Renal cortex interstitium (tissue), 11 donors: ENCODE measurements around the gene PDGFB. TPM values are rescaled to one million over a fixed set of nuclear protein-coding genes. Genes with fewer than 3 reads are reported as not detected.

Source experiments
- DNase-seq, 11 donors: peaks; one replicate each; pipeline ENCODE4 v3.0.0-alpha.2; 2013; ENCODE audit warnings: low read depth in 9 of 11, low spot score in 4 of 11; ENCODE audit errors: extremely low read depth in 1 of 11
- polyA plus RNA-seq, 3 donors: library from polyadenylated mRNA; unstranded; fragments of 120-200 nt; gene quantifications; one replicate each; pipeline ENCODE4 v1.2.1, GENCODE V29; 2013; ENCODE audit not compliant: insufficient read length in 3 of 3

PDGFB gene
- polyA plus RNA-seq, 3 donors: 11.3 to 15.9 (median 15.6) TPM

DNA sequence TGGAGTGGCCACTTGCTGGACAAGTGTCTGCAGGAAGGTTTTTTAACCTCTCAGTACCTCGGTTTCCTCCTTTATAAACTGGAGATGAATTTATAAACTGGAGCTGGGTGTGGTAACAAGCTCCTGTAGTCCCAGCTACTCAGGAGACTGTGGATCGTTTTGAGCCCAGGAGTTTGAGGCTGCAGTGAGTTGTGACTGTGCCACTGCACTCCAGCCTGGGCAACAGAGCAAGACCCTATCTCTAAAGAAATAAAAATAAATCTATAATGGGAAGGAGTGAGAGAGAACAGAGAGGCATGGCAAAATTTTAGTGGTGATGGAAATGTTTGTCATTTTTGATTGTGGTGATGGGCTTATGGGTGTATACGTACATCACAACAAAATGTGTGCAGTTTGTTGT is 1.4 kb upstream of the PDGFB start:
- DNase-seq: no peak

DNA sequence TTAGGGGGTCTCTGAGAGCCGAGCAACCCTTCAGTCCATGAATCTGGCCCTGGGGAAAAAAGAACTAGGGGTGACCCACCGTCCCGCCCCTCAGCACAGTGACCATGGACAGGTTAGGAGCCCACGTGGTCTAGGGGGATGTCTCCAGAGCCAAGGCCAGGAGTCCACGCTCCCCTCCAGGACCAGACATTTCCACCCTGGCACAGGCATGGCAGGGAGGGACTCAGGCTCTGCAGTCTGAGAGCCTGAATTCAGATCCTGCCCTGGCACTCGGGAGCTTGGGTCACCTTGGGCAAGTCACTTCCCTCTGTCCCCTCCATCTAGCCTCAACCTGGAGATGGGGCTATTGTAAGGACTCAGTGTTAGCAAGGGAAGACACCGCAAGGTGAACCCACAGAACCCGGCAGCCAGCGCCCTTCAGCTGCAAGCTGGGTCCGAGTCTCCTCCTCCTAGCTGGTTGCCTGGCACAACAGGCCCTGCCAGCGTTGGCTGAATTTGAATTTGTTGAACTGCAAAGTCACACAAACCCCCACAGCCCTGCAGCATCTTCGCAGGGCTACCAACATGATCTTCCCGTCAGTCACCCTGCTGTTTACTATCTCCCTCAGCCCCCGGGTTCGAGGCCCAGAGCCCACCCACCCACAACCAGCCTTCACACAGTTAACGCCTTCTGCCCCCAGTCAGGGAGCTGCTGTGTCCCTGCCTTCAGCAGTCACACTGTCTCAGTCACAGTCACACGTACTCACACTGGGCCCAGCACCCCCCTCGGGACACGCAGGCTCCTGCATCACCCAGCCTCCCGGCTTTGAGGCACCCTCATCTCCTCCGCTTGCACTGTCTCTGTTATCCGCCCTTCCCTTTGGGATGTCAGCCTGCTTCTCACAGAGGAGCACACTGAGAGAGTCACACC is 603 bp upstream of the PDGFB start:
- no peak for DNase-seq

- DNase-seq: no peak
Measured at GRCh38 chr22:39244136-39244495, 666 bp downstream of the PDGFB start.

- DNase-seq: no peak
Measured at GRCh38 chr22:39243439-39244135, 1.2 kb downstream of the PDGFB start.

GRCh38 chr22:39242595-39243438 is 2.0 kb downstream of the PDGFB start:
- no peak for DNase-seq

DNA sequence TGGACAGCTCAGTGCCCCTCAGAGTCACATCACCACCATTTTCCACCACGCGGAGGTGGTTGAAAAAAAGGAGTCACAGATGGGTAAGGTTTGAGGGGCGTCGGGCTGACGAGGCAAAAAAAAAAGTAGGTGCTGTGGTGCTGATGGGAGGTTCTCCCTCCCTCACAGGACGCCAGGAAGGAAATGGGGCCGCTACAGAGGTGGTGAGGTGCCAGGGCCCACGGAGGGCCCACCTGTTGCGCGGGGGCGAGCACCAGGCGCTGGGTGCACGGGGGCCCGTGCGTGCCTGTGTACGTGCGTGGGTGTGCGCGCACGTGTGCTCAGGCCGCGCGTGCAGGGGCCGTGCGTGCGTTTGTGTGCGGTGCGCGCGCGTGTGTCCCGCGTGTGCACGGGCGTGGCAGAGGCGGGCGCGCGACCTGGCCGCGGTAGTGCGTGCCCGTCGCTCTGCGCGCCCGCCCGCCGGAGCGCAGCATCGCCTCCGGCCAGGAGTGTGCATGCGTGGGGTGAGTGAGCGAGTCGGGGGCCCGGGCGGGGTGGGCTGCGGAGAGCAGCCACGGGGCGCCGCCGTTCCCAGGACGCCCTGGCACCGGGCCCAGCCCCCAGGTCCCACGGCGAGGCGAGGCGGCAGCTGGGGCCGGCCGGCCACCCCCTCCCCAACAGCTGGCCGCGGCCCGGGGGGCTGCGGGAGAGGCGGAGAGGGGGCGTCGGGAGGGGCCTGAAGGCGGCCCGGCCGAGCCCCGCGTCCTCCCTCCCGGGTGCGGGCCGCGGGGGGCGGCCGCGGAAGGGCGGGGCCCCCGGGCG is 2.8 kb downstream of the PDGFB start:
- DNase-seq: no peak

DNA sequence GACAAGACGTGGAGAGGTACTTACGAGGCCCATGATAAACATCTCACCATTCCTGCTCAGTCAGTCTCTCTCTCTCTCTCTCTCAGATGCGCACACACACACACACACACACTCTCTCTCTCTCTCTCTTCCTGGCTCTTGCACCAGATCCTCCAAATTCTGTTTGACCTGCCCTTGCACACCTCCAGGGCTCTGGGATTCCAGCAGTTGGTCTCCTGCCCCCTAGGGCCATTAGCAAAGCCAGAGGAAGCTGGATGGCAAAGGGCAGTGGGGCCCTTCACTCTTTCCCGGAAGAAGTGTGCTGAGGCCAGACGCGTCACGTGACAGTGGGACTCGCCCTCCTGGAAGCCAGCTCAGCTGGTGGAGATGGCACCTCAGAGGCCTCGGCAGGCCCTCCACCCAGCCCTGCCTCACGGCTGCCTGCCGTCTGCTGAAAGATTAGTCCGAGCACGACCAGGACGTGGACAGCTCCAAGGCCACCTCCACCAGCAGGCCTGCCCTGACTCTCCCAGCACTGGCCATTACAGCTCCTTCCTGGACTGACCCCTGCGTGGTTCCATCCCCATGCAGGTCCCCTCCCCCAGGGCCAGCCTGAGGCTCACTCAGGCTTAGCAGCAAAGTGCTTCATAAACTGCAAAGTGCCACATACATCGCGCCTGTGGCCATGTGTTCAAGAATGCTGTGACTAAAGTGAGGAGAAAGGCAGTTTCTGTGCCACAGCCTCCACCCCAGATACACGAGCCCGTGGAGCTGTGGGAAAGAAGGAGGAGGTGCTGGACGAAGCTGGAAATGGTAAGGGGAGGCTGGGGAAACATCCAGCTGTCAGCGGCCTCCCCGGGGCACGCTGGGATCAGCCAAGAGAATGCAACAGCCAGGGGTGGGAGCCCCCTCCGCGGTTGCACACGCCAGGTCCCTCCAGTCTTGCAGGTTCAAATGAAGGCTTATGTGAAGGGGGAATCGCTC is 3.7 kb downstream of the PDGFB start:
- DNase-seq: no peak

DNA sequence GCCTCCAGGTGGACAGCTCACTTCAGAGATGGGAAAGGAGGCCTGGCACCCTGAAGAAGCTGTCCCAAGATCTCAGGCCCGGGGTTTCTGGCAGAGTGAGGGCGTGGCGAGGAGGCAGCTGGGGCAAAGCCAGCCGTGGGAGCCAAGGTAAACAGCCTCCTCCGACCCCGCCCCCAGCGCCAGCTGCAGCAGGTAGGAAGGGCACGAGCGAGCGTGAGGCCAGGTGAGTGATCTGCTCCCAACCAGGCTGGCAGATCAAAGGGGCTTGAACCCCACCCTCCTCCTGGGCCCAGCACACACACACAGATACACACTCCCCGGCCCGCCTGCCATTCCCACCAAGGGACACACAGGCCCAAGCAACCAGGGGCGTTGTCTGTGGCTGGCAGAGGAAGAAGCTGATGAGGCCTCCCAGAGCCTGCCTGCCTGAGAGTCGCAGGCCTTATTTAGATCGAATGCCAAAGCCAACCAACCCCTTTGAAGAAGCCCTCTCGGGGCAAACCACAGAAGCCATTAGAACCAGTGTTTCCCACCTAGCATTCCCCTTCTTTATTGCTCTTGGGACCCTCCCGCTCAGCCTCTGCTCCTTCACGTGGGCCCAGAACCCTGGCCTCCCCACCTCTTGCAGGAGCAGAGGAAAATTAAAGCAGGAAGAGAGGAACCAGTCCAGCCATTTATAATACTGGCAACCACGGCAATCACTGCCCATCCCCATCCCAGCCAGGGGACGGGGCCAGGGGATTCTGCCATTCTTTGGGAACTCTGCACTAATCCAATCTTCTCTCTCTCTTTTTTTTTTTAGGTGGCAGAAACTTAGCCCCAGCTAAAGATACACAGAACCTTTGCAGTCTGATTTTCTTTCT is 5.0 kb downstream of the PDGFB start:
- DNase-seq: no peak

GRCh38 chr22:39238966-39239505 is 5.7 kb downstream of the PDGFB start:
- no peak for DNase-seq

DNA sequence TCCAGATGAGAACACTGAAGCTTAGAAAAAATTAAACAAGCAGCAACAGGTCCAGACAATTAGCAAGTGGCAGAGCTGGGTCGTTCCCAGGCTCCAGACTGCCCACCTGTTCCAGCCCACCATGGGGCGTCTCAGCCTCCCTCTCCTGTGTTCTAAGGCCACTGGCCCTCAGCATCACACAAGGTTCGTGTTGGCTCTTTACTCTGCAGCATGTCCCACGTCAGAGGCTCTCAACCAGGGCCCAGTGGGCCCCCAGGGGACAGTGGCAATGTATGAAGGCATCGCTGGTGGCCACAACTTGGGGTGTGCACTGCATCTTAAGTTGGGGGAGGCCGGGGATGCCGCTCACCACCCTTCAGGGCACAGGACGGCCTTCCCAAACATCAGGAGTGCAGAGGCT is 6.2 kb downstream of the PDGFB start:
- no peak for DNase-seq

GRCh38 chr22:39238101-39238466 is 6.7 kb downstream of the PDGFB start:
- no peak for DNase-seq

DNA sequence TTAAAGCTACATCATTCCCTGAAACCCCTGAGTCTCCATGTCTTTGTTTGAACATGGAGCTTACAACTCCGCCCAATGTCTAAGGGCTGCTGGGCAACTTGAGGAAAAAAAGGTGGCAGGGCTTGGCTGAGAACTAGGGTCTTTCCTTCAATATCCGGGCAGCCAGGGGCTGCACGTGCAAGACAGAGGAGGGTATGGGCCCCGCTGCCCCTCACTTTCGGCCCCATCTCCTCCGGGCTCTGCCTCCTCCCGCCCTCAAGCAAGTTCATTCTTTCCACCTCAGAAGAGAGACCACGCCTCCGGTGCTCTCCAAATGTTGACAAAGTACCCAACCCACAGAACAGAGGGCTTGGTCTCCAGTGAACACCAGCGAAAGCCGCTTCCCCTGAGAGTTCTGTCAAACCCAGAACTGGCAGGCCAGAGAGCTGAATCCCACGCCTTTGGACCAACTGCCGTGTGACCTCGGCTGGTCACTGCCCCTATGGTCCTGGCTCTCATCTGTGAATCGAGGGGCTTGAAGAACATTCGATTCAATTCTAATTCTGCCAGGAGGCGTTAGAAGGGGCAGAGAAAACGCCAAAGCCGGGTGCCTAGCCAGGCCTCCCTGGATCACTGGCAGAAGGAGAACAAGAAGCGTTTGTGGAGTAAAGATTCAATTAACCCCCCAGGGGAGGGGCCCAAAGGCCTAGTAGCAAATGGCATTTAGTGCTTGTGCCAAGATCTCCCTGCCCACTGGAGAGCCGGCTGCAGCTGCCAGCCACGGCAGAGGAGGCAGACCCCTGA is 7.3 kb downstream of the PDGFB start:
- DNase-seq: no peak

- DNase-seq: no peak
Measured at GRCh38 chr22:39236321-39237317, 8.2 kb downstream of the PDGFB start.

DNA sequence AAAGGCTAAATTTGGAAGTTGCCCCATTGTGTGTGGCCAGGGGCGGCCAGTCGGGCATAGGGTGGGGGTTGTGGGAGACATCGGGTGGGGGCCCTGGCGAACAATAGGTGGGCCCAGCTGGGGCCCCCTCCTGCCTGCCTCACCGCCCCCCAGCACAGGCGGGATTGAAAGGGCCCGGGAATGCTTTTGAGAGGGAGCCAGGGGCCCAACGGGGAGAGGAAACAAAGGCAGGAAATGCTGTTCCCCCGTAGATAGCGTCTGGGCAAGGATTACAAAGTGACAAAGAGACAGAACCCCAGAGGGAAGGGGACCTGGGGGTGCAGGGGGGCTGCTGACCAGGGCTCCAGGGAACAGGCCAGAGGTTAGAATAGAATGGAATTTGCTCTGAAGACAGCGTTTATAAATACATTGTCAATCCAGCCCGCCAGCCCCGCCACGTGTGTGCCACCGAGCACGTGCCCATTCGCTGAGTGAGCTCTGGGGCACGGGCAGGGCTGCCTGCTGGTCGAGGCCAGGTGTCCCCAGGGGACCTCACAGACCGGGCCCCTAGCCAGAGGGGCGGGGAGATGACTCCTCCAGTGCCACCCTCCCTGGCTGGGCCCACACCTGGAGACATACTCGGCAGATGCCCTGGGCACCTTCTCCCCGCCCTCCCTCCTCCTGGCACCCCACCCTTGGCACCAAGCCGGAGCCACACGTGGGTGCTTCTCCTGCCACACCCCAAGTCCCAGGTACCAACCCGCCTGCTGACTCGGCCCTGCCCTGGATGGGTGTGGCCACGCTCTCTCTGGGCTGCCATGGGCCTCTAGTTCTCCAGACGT is 9.7 kb downstream of the PDGFB start:
- DNase-seq: no peak
